Hindlimb muscle (tissue), 1 donor: ENCODE results near the gene CCNA2. TPM values are rescaled to one million over a fixed set of nuclear protein-coding genes. Genes with fewer than 3 reads are reported as not detected.

Source experiments
- DNase-seq: peaks from one replicate; pipeline ENCODE4 v3.0.0-alpha.2; 2013
- polyA plus RNA-seq: library from polyadenylated mRNA; unstranded; fragments of 120-200 nt; gene quantifications from one replicate; pipeline ENCODE4 v1.2.1, GENCODE V29; 2013; ENCODE audit not compliant: insufficient read length

Gene CCNA2
- 13.5 TPM for polyA plus RNA-seq

GRCh38 chr4:121823505-121824170, at the start of gene CCNA2:
Gene CCNA2, minus strand, starts transcription at chr4:121823883. Its CDS starts 255 bp downstream, at chr4:121823628.
- peak; percentile 96 for DNase-seq

- DNase-seq: peak; percentile 98
Observed at GRCh38 chr4:121869841-121870822, 46.4 kb upstream of the CCNA2 start, which contains the start of gene BBS7. Gene BBS7, minus strand, starts transcription at chr4:121870474. Its CDS starts 161 bp downstream, at chr4:121870313.

GRCh38 chr4:121863799-121864198, 40.1 kb upstream of the CCNA2 start:
- DNase-seq: no peak

GRCh38 chr4:121861426-121861825, 37.7 kb upstream of the CCNA2 start:
- no peak for DNase-seq

- no peak for DNase-seq
Observed at GRCh38 chr4:121860121-121860520, 36.4 kb upstream of the CCNA2 start.

GRCh38 chr4:121851354-121851753, 27.7 kb upstream of the CCNA2 start:
- no peak for DNase-seq

GRCh38 chr4:121846662-121847061, 23.0 kb upstream of the CCNA2 start:
- no peak for DNase-seq

- DNase-seq: no peak
Observed at GRCh38 chr4:121842862-121843261, 19.2 kb upstream of the CCNA2 start.

GRCh38 chr4:121838136-121838535, 14.5 kb upstream of the CCNA2 start:
- DNase-seq: no peak

- no peak for DNase-seq
Observed at GRCh38 chr4:121829511-121829910, 5.8 kb upstream of the CCNA2 start.

- no peak for DNase-seq
Observed at GRCh38 chr4:121827853-121828252, 4.2 kb upstream of the CCNA2 start.

- no peak for DNase-seq
Observed at GRCh38 chr4:121824950-121825349, 1.3 kb upstream of the CCNA2 start.

GRCh38 chr4:121824171-121824527, 466 bp upstream of the CCNA2 start:
- DNase-seq: no peak

- DNase-seq: peak; percentile 3
Observed at GRCh38 chr4:121822796-121823504, 733 bp downstream of the CCNA2 start.

GRCh38 chr4:121822047-121822446, 1.6 kb downstream of the CCNA2 start:
- no peak for DNase-seq

- DNase-seq: no peak
Observed at GRCh38 chr4:121819216-121819965, 4.3 kb downstream of the CCNA2 start.

- DNase-seq: no peak
Observed at GRCh38 chr4:121818215-121818614, 5.5 kb downstream of the CCNA2 start.

- no peak for DNase-seq
Observed at GRCh38 chr4:121817701-121818100, 6.0 kb downstream of the CCNA2 start.

- no peak for DNase-seq
Observed at GRCh38 chr4:121817006-121817405, 6.7 kb downstream of the CCNA2 start.

- DNase-seq: no peak
Observed at GRCh38 chr4:121814756-121815155, 8.9 kb downstream of the CCNA2 start.

GRCh38 chr4:121811122-121811521, 12.6 kb downstream of the CCNA2 start:
- no peak for DNase-seq

- no peak for DNase-seq
Observed at GRCh38 chr4:121806411-121806810, 17.3 kb downstream of the CCNA2 start.
